Epithelial cell of esophagus (primary cell): ENCODE measurements around the gene ENOX1.

Experiments used
- DNase-seq: peaks from one replicate; pipeline ENCODE4 v3.0.0; 2010; ENCODE audit warnings: low read depth
- H3K4me3 ChIP-seq: 2 replicates; pipeline ENCODE4 v1.5.1; 2011; ENCODE audit warnings: mild to moderate bottlenecking, low read length, control low read depth
- CTCF ChIP-seq: IDR thresholded peaks from 2 replicates; pipeline ENCODE4 v1.5.1; 2011; ENCODE audit warnings: low read depth, mild to moderate bottlenecking, low read length, control low read depth, inconsistent platforms; ENCODE audit not compliant: insufficient read depth; ENCODE audit errors: missing control alignments

The ENOX1 gene

GRCh38 chr13:43528992-43529391 lies 257.8 kb downstream of the ENOX1 start:
- TF ChIP-seq CTCF: no peak
- DNase-seq: no peak
- no peak overlapping the region for H3K4me3 ChIP-seq

GRCh38 chr13:43522788-43523187 lies 264.0 kb downstream of the ENOX1 start:
- DNase-seq: no peak
- H3K4me3 ChIP-seq: no peak overlapping the region
- no peak for TF ChIP-seq CTCF

- no peak for DNase-seq
- no peak for TF ChIP-seq CTCF
Measured at GRCh38 chr13:43520351-43520750, 266.4 kb downstream of the ENOX1 start.

GRCh38 chr13:43518833-43519232 lies 267.9 kb downstream of the ENOX1 start:
- DNase-seq: no peak
- H3K4me3 ChIP-seq: no peak overlapping the region
- no peak for TF ChIP-seq CTCF

More at GRCh38 chr13:43520351-43520750, 266.4 kb downstream of the ENOX1 start:
- no peak overlapping the region for H3K4me3 ChIP-seq

GRCh38 chr13:43516401-43516833 lies 270.4 kb downstream of the ENOX1 start:
- no peak for DNase-seq
- no peak for TF ChIP-seq CTCF
- H3K4me3 ChIP-seq: no peak overlapping the region

- H3K4me3 ChIP-seq: no peak overlapping the region
- no peak for TF ChIP-seq CTCF
- no peak for DNase-seq
Measured at GRCh38 chr13:43515531-43515930, 271.2 kb downstream of the ENOX1 start.

GRCh38 chr13:43514311-43514710 lies 272.5 kb downstream of the ENOX1 start:
- no peak for TF ChIP-seq CTCF
- no peak overlapping the region for H3K4me3 ChIP-seq
- DNase-seq: no peak
